Neuronal stem cell (in vitro differentiated cells): ENCODE results near the gene OSCP1.
"Not testable (repeated sequence)": the region's sequence is repeated elsewhere in the genome, so short reads cannot be mapped to it uniquely, and the experiment has no call there.

Experiments used
- DNase-seq: peaks from one replicate; pipeline ENCODE4 v3.0.0-alpha.2; 2013; ENCODE audit warnings: low spot score
- H2AFZ ChIP-seq: one replicate; pipeline ENCODE4 v1.6.1; 2013; ENCODE audit warnings: mild to moderate bottlenecking, low read length, inconsistent platforms
- H2AK5ac ChIP-seq: 2 replicates; pipeline ENCODE4 v1.6.1; 2013; ENCODE audit warnings: low read depth, mild to moderate bottlenecking, inconsistent platforms, low read length, moderate library complexity, mixed read lengths
- H2BK120ac ChIP-seq: 2 replicates; pipeline ENCODE4 v1.6.1; 2013; ENCODE audit warnings: low read depth, mild to moderate bottlenecking, inconsistent platforms, low read length, moderate library complexity, mixed read lengths
- H2BK12ac ChIP-seq: one replicate; pipeline ENCODE4 v1.6.1; 2013; ENCODE audit warnings: low read length, inconsistent platforms
- H2BK15ac ChIP-seq: 2 replicates; pipeline ENCODE4 v1.6.1; 2013; ENCODE audit warnings: mild to moderate bottlenecking, low read length, inconsistent platforms, mixed read lengths
- H2BK5ac ChIP-seq: one replicate; pipeline ENCODE4 v1.6.1; 2013; ENCODE audit warnings: inconsistent platforms, mild to moderate bottlenecking, low read length, moderate library complexity
- H3K14ac ChIP-seq: one replicate; pipeline ENCODE4 v1.6.1; 2013; ENCODE audit warnings: low read length, inconsistent platforms
- H3K18ac ChIP-seq: 2 replicates; pipeline ENCODE4 v1.6.1; 2013; ENCODE audit warnings: low read length, inconsistent platforms
- H3K23ac ChIP-seq: 2 replicates; pipeline ENCODE4 v1.6.1; 2013; ENCODE audit warnings: low read depth, mild to moderate bottlenecking, mixed read lengths, low read length, inconsistent platforms; ENCODE audit not compliant: poor library complexity
- H3K27ac ChIP-seq: replicated peaks from 3 replicates; pipeline ENCODE4 v1.5.1; 2013; ENCODE audit warnings: low read length, inconsistent platforms
- H3K27me3 ChIP-seq, 3 experiments: 2 replicates each; pipeline ENCODE4 v1.6.1; 2013; ENCODE audit warnings: low read length in 3 of 3, mild to moderate bottlenecking in 2 of 3, inconsistent platforms in 1 of 3, low read depth in 1 of 3, mixed read lengths in 1 of 3, moderate library complexity in 1 of 3; ENCODE audit not compliant: control insufficient read depth in 3 of 3, insufficient read depth in 3 of 3
- H3K36me3 ChIP-seq, 2 donors: replicated peaks in 1 of 2; 2 replicates each; pipeline ENCODE4 v1.6.1; 2013; ENCODE audit warnings: low read length in 2 of 2; ENCODE audit not compliant: control insufficient read depth in 2 of 2, insufficient read depth in 2 of 2
- H3K4ac ChIP-seq: 2 replicates; pipeline ENCODE4 v1.6.1; 2013; ENCODE audit warnings: inconsistent platforms, mild to moderate bottlenecking, low read length, moderate library complexity
- H3K4me1 ChIP-seq, 2 donors: 1 replicate in 1 of 2; 2 replicates in 1 of 2; pipeline ENCODE4 v1.6.1; 2013; ENCODE audit warnings: low read length in 2 of 2, low read depth in 1 of 2; ENCODE audit not compliant: control insufficient read depth in 2 of 2, insufficient read depth in 1 of 2
- H3K4me2 ChIP-seq: one replicate; pipeline ENCODE4 v1.6.1; 2013; ENCODE audit warnings: mild to moderate bottlenecking, low read length, inconsistent platforms; ENCODE audit not compliant: insufficient read depth, poor library complexity, severe bottlenecking
- H3K4me3 ChIP-seq, 2 donors: 2 replicates each; pipeline ENCODE4 v1.5.1; 2013; ENCODE audit warnings: low read length in 2 of 2, mild to moderate bottlenecking in 2 of 2, inconsistent platforms in 1 of 2, moderate library complexity in 1 of 2
- H3K79me1 ChIP-seq: one replicate; pipeline ENCODE4 v1.6.1; 2013; ENCODE audit warnings: low read depth, mild to moderate bottlenecking, inconsistent platforms, low read length, moderate library complexity
- H3K9ac ChIP-seq: one replicate; pipeline ENCODE4 v1.6.1; 2013; ENCODE audit warnings: mild to moderate bottlenecking, low read depth, low read length, inconsistent platforms; ENCODE audit not compliant: poor library complexity
- H3K9me3 ChIP-seq, 2 donors: replicated peaks in 1 of 2; 2 replicates each; pipeline versions ENCODE3 to v1.6.1; 2013; ENCODE audit warnings: low read length in 2 of 2, mild to moderate bottlenecking in 2 of 2, inconsistent platforms in 1 of 2, low read depth in 1 of 2, mixed read lengths in 1 of 2, moderate library complexity in 1 of 2; ENCODE audit not compliant: control insufficient read depth in 2 of 2, insufficient read depth in 1 of 2
- H4K8ac ChIP-seq: one replicate; pipeline ENCODE4 v1.6.1; 2013; ENCODE audit warnings: low read depth, mild to moderate bottlenecking, inconsistent platforms, low read length, moderate library complexity
- H4K91ac ChIP-seq: one replicate; pipeline ENCODE4 v1.6.1; 2013; ENCODE audit warnings: low read length, low read depth, mild to moderate bottlenecking, inconsistent platforms; ENCODE audit not compliant: poor library complexity
- WGBS, 2 donors: extraction: QIAGEN DNeasy Blood & Tissue Kit; methylation state at CpG; one replicate each; pipeline ENCODE4 v1.1.7; 2013; ENCODE audit warnings: missing lambda C conversion rate in 2 of 2, mixed read lengths in 1 of 2; ENCODE audit not compliant: insufficient read length in 2 of 2, insufficient replicate concordance in 1 of 2; ENCODE audit errors: extremely low coverage in 2 of 2; 5-methylcytosine and 5-hydroxymethylcytosine counted together

The OSCP1 gene

DNA sequence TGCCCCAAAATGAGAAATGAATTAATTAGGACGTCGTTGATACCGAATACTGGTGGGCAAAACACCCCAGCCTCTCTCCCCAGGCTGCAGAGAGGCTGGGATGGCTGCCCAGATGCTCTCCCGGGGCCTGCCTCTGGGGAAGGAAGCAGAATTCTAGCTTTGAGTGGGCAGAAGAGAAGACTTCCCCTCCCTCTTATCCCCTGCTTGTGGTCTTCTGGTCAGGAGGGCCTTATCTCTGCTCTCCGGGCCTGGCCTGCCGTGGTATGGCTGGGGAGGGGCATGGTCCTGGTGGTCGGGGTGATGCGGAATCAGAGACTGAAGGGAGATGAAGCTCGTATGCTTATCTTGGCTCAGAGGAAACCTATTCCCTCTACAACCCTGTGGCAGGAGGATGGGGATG lies 42.2 kb upstream of the OSCP1 start:
- Histone ChIP-seq H3K4me1 (no peaks in the 10 kb centered on the region), H2AK5ac (no peak overlapping the region), H3K14ac (no peak overlapping the region), H3K4ac (no peak overlapping the region), H2BK12ac (no peak overlapping the region), H3K9me3 (no peaks in the 10 kb centered on the region), H3K23ac (no peak overlapping the region), H3K4me3 (no peak overlapping the region), H3K27ac (no peak overlapping the region), H4K91ac (no peak overlapping the region), H3K79me1 (no peaks in the 10 kb centered on the region), H2AFZ (no peak overlapping the region), H3K18ac (peak overlapping the region; percentile 48), H3K27me3 (peaks cover 0 to 22% (median 5%) of the 10 kb centered on the region in 3 experiments), H2BK5ac (no peak overlapping the region), H3K36me3 (no peaks in the 10 kb centered on the region), H3K9ac (no peak overlapping the region), H3K4me2 (no peak overlapping the region), H4K8ac (no peak overlapping the region), H2BK15ac (no peak overlapping the region), H2BK120ac (no peak overlapping the region)
- WGBS, 2 donors = no CpG with 5 or more reads among the region's 9 CpGs
- DNase-seq = no peak

DNA sequence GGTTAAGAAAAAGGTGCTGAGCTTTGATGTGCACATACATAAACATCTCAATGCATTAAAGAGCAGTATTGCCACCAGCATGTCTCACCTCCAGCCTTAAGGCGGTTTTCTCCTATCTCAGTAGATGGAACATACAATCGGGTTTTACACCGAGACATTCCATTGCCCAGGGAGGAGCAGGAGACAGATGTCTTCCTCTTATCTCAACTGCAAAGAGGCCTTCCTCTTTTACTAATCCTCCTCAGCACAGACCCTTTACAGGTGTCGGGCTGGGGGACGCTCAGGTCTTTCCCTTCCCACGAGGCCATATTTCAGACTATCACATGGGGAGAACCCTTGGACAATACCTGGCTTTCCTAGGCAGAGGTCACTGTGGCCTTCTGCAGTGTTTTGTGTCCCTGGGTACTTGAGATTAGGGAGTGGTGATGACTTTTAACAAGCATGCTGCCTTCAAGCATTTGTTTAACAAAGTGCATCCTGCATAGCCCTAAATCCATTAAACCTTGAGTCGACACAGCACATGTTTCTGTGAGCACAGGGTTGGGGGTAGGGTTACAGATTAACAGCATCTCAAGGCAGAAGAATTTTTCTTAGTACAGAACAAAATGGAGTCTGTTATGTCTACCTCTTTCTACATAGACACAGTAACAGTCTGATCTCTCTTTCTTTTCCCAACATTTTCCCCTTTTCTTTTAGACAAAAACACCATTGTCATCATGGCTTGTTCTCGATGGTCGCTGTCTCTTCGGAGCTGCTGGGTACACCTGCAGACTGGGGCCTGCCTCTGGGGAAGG lies 39.2 kb upstream of the OSCP1 start:
- peaks cover 0 to 20% (median 5%) of the 10 kb centered on the region in 3 experiments for H3K27me3 ChIP-seq
- H2BK120ac ChIP-seq, H3K4ac ChIP-seq, H2AK5ac ChIP-seq, H2BK12ac ChIP-seq, H3K18ac ChIP-seq, H2BK15ac ChIP-seq, H3K14ac ChIP-seq, H3K9me3 ChIP-seq, H3K9ac ChIP-seq, H4K8ac ChIP-seq, H3K79me1 ChIP-seq, H3K27ac ChIP-seq, H3K23ac ChIP-seq, DNase-seq, H3K4me2 ChIP-seq, H4K91ac ChIP-seq, H2BK5ac ChIP-seq, H2AFZ ChIP-seq, H3K36me3 ChIP-seq, H3K4me1 ChIP-seq, H3K4me3 ChIP-seq: not testable (repeated sequence)
- WGBS, 2 donors = no CpG with 5 or more reads among the region's 10 CpGs

DNA sequence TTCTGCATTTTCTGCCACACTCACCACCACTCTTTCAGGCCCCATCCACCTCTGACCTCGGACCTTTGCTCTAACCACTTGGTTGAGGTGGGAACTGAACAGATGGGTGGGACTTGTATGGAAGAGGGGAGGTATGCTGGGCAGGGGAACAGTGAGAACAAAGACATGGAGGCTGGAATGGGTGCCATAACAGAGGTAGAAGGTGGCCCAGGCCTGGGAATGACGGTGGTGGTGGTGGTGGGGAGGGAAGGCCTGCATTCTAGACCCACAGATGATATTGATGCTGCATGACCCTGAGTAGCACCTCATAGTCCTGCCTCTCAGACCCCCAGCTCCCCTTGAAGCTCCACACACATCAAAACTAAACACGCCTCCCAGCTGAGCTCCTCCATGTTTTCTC lies 37.7 kb upstream of the OSCP1 start:
- Histone ChIP-seq H2BK15ac (no peak overlapping the region), H2AFZ (no peak overlapping the region), H3K4me1 (peaks cover 0 to 8% of the 10 kb centered on the region in 2 donors), H2BK120ac (no peak overlapping the region), H3K36me3 (no peaks in the 10 kb centered on the region), H3K23ac (no peak overlapping the region), H2BK5ac (no peak overlapping the region), H4K91ac (no peak overlapping the region), H3K79me1 (no peaks in the 10 kb centered on the region), H2BK12ac (no peak overlapping the region), H4K8ac (peak overlapping the region; percentile 0), H3K4ac (no peak overlapping the region), H3K4me3 (no peak overlapping the region), H3K27ac (no peak overlapping the region), H3K4me2 (no peak overlapping the region), H3K18ac (no peak overlapping the region), H3K9ac (no peak overlapping the region), H3K14ac (no peak overlapping the region), H3K9me3 (no peaks in the 10 kb centered on the region), H2AK5ac (no peak overlapping the region), H3K27me3 (peaks cover 0 to 16% (median 0%) of the 10 kb centered on the region in 3 experiments)
- no CpG with 5 or more reads among the region's 3 CpGs for WGBS, 2 donors
- no peak for DNase-seq

DNA sequence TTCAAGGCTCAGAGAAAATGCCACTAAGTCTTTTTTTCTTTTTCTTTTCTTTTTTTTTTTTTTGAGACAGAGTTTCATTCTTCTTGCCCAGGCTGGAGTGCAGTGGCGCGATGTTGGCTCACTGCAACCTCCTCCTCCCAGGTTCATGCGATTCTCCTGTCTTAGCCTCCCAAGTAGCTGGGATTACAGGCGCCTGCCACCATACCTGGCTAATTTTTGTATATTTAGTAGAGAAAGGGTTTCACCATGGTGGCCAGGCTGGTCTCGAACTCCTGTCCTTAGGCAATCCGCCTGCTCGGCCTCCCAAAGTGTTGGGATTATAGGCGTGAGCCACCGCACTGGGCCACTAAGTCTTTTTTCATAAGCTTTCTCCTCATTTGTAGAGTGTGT lies 37.1 kb upstream of the OSCP1 start:
- not testable (repeated sequence) for H3K18ac ChIP-seq, H3K9me3 ChIP-seq, H3K4ac ChIP-seq, H2BK12ac ChIP-seq, H3K9ac ChIP-seq, H2BK120ac ChIP-seq, H3K4me2 ChIP-seq, H3K23ac ChIP-seq, H2AK5ac ChIP-seq, H3K79me1 ChIP-seq, H3K14ac ChIP-seq, H2BK15ac ChIP-seq, H3K4me3 ChIP-seq, H2BK5ac ChIP-seq, H3K36me3 ChIP-seq, H4K8ac ChIP-seq, H4K91ac ChIP-seq, DNase-seq, H3K27ac ChIP-seq, H2AFZ ChIP-seq
- Histone ChIP-seq H3K27me3 (peaks cover 0 to 11% (median 0%) of the 10 kb centered on the region in 3 experiments), H3K4me1 (peaks cover 0 to 11% of the 10 kb centered on the region in 2 donors)
- WGBS, 2 donors = no CpG with 5 or more reads among the region's 9 CpGs
